Measurements from ENCODE around the gene DCTD. TPM values are rescaled to one million over a fixed set of nuclear protein-coding genes. Genes with fewer than 3 reads are reported as not detected.

The DCTD gene
- polyA plus RNA-seq, 4 donors = 101 to 138 (median 124) TPM

- DNase-seq (ENCODE audit: low read depth in 4 of 4, low spot score in 2 of 4) = no peak
Measured at GRCh38 chr4:182846036-182846435, 71.2 kb downstream of the DCTD start.

GRCh38 chr4:182845618-182846017 lies 71.6 kb downstream of the DCTD start:
- no peak for DNase-seq (ENCODE audit: low read depth in 4 of 4, low spot score in 2 of 4)

GRCh38 chr4:182843808-182844325 lies 73.3 kb downstream of the DCTD start:
- no peak for DNase-seq (ENCODE audit: low read depth in 4 of 4, low spot score in 2 of 4)

GRCh38 chr4:182842759-182843390 lies 74.3 kb downstream of the DCTD start:
- DNase-seq (ENCODE audit: low read depth in 4 of 4, low spot score in 2 of 4) = no peak

GRCh38 chr4:182842104-182842600 lies 75.0 kb downstream of the DCTD start:
- no peak for DNase-seq (ENCODE audit: low read depth in 4 of 4, low spot score in 2 of 4)

GRCh38 chr4:182840108-182840507 lies 77.1 kb downstream of the DCTD start:
- DNase-seq (ENCODE audit: low read depth in 4 of 4, low spot score in 2 of 4) = no peak

Other genes with a start within 250 kb of the DCTD start
- gene WWC2, start 181.9 kb upstream of the DCTD start, polyA plus RNA-seq (ENCODE audit: insufficient read length in 4 of 4) = 10 to 100 TPM; 47.3 to 68.7 (median 56.7) TPM

Measured in left renal cortex interstitium (tissue), 4 donors.